ENCODE measurements around the gene OAT.

DNA sequence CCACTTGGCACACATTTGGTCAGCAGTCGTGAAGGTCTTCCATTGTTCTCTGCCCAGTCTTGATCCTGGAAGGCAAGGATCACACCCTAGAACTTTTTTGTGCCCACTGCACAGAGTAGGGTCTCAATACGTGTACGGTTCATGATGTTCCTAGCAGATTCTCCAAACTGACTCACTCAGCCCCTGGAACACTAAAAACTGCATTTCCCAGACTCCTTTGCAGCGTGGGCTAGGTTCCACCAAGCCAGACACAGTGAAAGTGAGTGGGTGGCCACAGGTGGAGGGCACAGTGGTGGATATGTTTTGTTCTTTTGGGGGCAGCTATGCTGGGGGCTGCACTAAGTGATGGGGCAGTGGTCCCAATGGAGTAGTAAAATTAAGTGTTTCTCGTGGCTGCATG, 41.4 kb upstream of the OAT start:
- TF ChIP-seq, protein P1, sequence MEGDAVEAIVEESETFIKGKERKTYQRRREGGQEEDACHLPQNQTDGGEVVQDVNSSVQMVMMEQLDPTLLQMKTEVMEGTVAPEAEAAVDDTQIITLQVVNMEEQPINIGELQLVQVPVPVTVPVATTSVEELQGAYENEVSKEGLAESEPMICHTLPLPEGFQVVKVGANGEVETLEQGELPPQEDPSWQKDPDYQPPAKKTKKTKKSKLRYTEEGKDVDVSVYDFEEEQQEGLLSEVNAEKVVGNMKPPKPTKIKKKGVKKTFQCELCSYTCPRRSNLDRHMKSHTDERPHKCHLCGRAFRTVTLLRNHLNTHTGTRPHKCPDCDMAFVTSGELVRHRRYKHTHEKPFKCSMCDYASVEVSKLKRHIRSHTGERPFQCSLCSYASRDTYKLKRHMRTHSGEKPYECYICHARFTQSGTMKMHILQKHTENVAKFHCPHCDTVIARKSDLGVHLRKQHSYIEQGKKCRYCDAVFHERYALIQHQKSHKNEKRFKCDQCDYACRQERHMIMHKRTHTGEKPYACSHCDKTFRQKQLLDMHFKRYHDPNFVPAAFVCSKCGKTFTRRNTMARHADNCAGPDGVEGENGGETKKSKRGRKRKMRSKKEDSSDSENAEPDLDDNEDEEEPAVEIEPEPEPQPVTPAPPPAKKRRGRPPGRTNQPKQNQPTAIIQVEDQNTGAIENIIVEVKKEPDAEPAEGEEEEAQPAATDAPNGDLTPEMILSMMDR (IDR thresholded peaks at IDR 0.05; ENCODE audit: poor library complexity), result no peak
- TF ChIP-seq EZH2 (IDR thresholded peaks at IDR 0.05; ENCODE audit: borderline replicate concordance), result no peak

Measured in hepatocyte (in vitro differentiated cells).